Chondrocyte (in vitro differentiated cells): ENCODE data around the gene PPM1B. TPM values are rescaled to one million over a fixed set of nuclear protein-coding genes. Genes with fewer than 3 reads are reported as not detected.

Source experiments
- DNase-seq: peaks from one replicate; pipeline ENCODE4 v3.0.0; 2021; ENCODE audit warnings: mixed read lengths, low spot score
- H3K27ac Mint-ChIP-seq: one replicate; pipeline ENCODE4 v1.8.0; 2021; ENCODE audit warnings: mild to moderate bottlenecking, moderate library complexity, mixed read lengths; ENCODE audit not compliant: unreplicated experiment
- H3K27me3 Mint-ChIP-seq: 2 replicates; pipeline ENCODE4 v1.8.0; 2021; ENCODE audit warnings: low read depth, mixed read lengths
- H3K36me3 Mint-ChIP-seq: 2 replicates; pipeline ENCODE4 v1.8.0; 2021; ENCODE audit warnings: low read depth, mixed read lengths
- H3K4me1 Mint-ChIP-seq: 2 replicates; pipeline ENCODE4 v1.8.0; 2021; ENCODE audit warnings: low read depth, mild to moderate bottlenecking, mixed read lengths
- H3K4me3 Mint-ChIP-seq: one replicate; pipeline ENCODE4 v1.8.0; 2021; ENCODE audit warnings: mild to moderate bottlenecking, moderate library complexity, mixed read lengths; ENCODE audit not compliant: unreplicated experiment
- H3K9me3 Mint-ChIP-seq: 2 replicates; pipeline ENCODE4 v1.8.0; 2021; ENCODE audit warnings: low read depth, mixed read lengths
- CTCF ChIP-seq: fragments of 200-600 bp; sonication (generic); IDR thresholded peaks from 2 replicates; pipeline ENCODE4 v1.5.0; 2021; ENCODE audit warnings: antibody characterized with exemption, mild to moderate bottlenecking, moderate library complexity
- total RNA-seq: library from RNA; stranded (reverse); gene quantifications from 3 replicates; pipeline ENCODE4 v1.2.1, GENCODE V29; 2021

Gene PPM1B
- total RNA-seq, 1 donor from 2014 or later: 31.9 TPM

- Mint-ChIP-seq H3K27me3 (no peaks in the 10 kb centered on the region), H3K4me3 (no peak overlapping the region), H3K4me1 (peaks cover 26% of the 10 kb centered on the region), H3K9me3 (no peaks in the 10 kb centered on the region), H3K27ac (peak overlapping the region; percentile 90), H3K36me3 (no peaks in the 10 kb centered on the region)
- no peak for DNase-seq
- no peak for TF ChIP-seq CTCF
Observed at GRCh38 chr2:44135771-44136170, 32.9 kb upstream of the PPM1B start.

- H3K9me3 Mint-ChIP-seq: no peaks in the 10 kb centered on the region
- H3K4me1 Mint-ChIP-seq: peaks cover 22% of the 10 kb centered on the region
- no peak for TF ChIP-seq CTCF
- H3K27ac Mint-ChIP-seq: peak overlapping the region; percentile 90
- no peak overlapping the region for H3K4me3 Mint-ChIP-seq
- H3K27me3 Mint-ChIP-seq: no peaks in the 10 kb centered on the region
- H3K36me3 Mint-ChIP-seq: no peaks in the 10 kb centered on the region
- no peak for DNase-seq
Observed at GRCh38 chr2:44136252-44136651, 32.4 kb upstream of the PPM1B start.

- no peaks in the 10 kb centered on the region for H3K27me3 Mint-ChIP-seq
- H3K27ac Mint-ChIP-seq: no peak overlapping the region
- H3K36me3 Mint-ChIP-seq: no peaks in the 10 kb centered on the region
- no peak overlapping the region for H3K4me3 Mint-ChIP-seq
- no peak for DNase-seq
- peaks cover 21% of the 10 kb centered on the region for H3K4me1 Mint-ChIP-seq
- no peaks in the 10 kb centered on the region for H3K9me3 Mint-ChIP-seq
- no peak for TF ChIP-seq CTCF
Observed at GRCh38 chr2:44137048-44137447, 31.6 kb upstream of the PPM1B start.

GRCh38 chr2:44137872-44138551 lies 30.7 kb upstream of the PPM1B start:
- TF ChIP-seq CTCF: no peak
- H3K27me3 Mint-ChIP-seq: no peaks in the 10 kb centered on the region
- peaks cover 21% of the 10 kb centered on the region for H3K4me1 Mint-ChIP-seq
- H3K4me3 Mint-ChIP-seq: no peak overlapping the region
- no peaks in the 10 kb centered on the region for H3K9me3 Mint-ChIP-seq
- DNase-seq: no peak
- H3K36me3 Mint-ChIP-seq: no peaks in the 10 kb centered on the region
- no peak overlapping the region for H3K27ac Mint-ChIP-seq

DNA sequence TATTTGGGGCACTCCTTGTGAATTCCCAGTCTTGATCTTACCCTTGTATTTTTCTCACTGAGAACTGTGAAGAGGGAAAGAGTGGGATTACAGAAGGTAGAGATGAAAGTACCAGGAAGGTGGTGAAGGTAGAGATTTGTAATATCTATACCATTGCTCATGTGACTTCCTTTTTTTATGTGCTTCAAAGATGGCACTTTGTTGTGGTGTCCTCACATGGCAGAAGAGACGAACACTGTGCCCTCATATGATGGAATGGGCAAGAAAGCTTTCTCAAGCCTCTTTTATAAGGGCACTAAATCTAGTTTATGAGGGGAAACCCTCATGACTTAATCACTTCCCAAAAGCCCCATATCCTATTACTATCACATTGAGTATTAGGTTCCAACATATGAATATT lies 28.9 kb upstream of the PPM1B start:
- H3K4me3 Mint-ChIP-seq: no peak overlapping the region
- no peak for DNase-seq
- TF ChIP-seq CTCF: no peak
- no peaks in the 10 kb centered on the region for H3K9me3 Mint-ChIP-seq
- no peaks in the 10 kb centered on the region for H3K36me3 Mint-ChIP-seq
- H3K27me3 Mint-ChIP-seq: no peaks in the 10 kb centered on the region
- H3K4me1 Mint-ChIP-seq: peaks cover 25% of the 10 kb centered on the region
- no peak overlapping the region for H3K27ac Mint-ChIP-seq
